ENCODE results near the gene CRTC1. TPM values are rescaled to one million over a fixed set of nuclear protein-coding genes. Genes with fewer than 3 reads are reported as not detected.

Gene CRTC1
- total and polyA plus RNA-seq, 2 of the 13 experiments (the other 11 are each of a cell fraction or from before 2014, with no cell fraction given) = 2.0 to 2.7 TPM

DNA sequence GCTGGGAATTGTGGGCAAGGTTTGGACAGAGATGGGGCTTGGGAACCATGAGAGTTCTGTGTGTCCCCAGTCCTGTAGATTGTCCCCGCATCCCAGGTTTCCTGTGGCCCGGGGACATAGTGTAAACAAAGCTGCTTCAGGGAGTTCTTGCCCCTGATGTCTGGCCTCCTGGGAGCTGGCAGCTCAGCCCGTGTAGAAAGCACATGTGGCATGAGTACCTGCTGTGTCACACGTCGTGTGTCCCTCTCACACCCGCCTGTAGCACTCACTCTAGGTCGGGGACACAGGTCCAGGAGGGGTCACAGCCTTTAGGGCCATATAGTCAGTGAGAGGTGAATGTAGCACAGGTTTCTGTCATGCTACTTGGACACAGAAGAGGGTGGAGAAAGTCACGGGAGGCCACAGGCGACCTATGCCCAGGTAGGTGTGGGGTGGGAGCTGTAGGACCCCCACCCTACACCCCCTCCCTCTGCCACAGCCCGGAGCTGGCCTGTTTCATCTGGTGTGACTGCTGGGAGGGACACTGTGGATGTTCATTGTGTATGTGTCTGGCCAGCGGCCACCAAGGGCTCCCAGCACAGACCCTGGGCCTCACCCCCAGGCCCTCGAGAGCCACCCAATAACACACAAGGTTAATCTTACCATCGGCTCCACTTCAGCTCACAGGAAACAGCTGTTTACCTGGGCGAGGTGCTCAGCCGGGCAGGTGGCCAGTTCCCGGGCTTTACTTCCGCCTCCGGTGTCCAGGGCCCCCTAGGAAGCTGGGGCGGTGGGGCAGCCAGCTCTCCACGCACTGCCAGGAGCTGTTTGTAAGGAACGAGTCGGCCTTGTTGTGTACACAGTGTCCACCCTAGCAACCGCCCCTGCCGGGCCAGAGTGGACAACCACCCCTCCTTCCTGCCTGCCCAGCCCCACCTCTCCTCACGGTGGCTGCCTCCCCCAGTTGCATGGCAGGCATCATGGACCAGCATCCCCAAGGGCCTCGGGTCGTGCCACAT, 57.9 kb downstream of the CRTC1 start (continued):
- TF ChIP-seq, protein P1, sequence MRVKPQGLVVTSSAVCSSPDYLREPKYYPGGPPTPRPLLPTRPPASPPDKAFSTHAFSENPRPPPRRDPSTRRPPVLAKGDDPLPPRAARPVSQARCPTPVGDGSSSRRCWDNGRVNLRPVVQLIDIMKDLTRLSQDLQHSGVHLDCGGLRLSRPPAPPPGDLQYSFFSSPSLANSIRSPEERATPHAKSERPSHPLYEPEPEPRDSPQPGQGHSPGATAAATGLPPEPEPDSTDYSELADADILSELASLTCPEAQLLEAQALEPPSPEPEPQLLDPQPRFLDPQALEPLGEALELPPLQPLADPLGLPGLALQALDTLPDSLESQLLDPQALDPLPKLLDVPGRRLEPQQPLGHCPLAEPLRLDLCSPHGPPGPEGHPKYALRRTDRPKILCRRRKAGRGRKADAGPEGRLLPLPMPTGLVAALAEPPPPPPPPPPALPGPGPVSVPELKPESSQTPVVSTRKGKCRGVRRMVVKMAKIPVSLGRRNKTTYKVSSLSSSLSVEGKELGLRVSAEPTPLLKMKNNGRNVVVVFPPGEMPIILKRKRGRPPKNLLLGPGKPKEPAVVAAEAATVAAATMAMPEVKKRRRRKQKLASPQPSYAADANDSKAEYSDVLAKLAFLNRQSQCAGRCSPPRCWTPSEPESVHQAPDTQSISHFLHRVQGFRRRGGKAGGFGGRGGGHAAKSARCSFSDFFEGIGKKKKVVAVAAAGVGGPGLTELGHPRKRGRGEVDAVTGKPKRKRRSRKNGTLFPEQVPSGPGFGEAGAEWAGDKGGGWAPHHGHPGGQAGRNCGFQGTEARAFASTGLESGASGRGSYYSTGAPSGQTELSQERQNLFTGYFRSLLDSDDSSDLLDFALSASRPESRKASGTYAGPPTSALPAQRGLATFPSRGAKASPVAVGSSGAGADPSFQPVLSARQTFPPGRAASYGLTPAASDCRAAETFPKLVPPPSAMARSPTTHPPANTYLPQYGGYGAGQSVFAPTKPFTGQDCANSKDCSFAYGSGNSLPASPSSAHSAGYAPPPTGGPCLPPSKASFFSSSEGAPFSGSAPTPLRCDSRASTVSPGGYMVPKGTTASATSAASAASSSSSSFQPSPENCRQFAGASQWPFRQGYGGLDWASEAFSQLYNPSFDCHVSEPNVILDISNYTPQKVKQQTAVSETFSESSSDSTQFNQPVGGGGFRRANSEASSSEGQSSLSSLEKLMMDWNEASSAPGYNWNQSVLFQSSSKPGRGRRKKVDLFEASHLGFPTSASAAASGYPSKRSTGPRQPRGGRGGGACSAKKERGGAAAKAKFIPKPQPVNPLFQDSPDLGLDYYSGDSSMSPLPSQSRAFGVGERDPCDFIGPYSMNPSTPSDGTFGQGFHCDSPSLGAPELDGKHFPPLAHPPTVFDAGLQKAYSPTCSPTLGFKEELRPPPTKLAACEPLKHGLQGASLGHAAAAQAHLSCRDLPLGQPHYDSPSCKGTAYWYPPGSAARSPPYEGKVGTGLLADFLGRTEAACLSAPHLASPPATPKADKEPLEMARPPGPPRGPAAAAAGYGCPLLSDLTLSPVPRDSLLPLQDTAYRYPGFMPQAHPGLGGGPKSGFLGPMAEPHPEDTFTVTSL (CRISPR knock-in tag; IDR thresholded peaks at IDR 0.05; ENCODE audit: borderline replicate concordance) = no peak
- TF ChIP-seq HNF4A (CRISPR knock-in tag; IDR thresholded peaks at IDR 0.05) (peak; percentile 26; the same call in 1 of the 2 replicates), FOXK1 (CRISPR knock-in tag; IDR thresholded peaks at IDR 0.05; ENCODE audit: borderline replicate concordance, low read depth) (0 out of 2 replicates have a peak, but pooled peaks have one; percentile 76), ZNF441 (CRISPR knock-in tag; IDR thresholded peaks at IDR 0.05; ENCODE audit: borderline replicate concordance) (no peak; the same call in 1 of the 2 replicates), MTA1 (CRISPR knock-in tag; IDR thresholded peaks at IDR 0.05; ENCODE audit: borderline replicate concordance) (peak; percentile 53; the same call in 1 of the 2 replicates), ARNT (IDR thresholded peaks at IDR 0.05) (no peak), NFE2L2 (IDR thresholded peaks at IDR 0.05; ENCODE audit: low read length) (no peak), NR2C2 (CRISPR knock-in tag; IDR thresholded peaks at IDR 0.05; ENCODE audit: borderline replicate concordance) (peak; percentile 50), GABPB1 (CRISPR knock-in tag; IDR thresholded peaks at IDR 0.05) (peak; percentile 84)
- TF ChIP-seq, protein P2, sequence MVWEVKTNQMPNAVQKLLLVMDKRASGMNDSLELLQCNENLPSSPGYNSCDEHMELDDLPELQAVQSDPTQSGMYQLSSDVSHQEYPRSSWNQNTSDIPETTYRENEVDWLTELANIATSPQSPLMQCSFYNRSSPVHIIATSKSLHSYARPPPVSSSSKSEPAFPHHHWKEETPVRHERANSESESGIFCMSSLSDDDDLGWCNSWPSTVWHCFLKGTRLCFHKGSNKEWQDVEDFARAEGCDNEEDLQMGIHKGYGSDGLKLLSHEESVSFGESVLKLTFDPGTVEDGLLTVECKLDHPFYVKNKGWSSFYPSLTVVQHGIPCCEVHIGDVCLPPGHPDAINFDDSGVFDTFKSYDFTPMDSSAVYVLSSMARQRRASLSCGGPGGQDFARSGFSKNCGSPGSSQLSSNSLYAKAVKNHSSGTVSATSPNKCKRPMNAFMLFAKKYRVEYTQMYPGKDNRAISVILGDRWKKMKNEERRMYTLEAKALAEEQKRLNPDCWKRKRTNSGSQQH (CRISPR knock-in tag; IDR thresholded peaks at IDR 0.05; ENCODE audit: low read depth) = 0 out of 2 replicates have a peak, but pooled peaks have one; percentile 35
- TF ChIP-seq, protein P3, sequence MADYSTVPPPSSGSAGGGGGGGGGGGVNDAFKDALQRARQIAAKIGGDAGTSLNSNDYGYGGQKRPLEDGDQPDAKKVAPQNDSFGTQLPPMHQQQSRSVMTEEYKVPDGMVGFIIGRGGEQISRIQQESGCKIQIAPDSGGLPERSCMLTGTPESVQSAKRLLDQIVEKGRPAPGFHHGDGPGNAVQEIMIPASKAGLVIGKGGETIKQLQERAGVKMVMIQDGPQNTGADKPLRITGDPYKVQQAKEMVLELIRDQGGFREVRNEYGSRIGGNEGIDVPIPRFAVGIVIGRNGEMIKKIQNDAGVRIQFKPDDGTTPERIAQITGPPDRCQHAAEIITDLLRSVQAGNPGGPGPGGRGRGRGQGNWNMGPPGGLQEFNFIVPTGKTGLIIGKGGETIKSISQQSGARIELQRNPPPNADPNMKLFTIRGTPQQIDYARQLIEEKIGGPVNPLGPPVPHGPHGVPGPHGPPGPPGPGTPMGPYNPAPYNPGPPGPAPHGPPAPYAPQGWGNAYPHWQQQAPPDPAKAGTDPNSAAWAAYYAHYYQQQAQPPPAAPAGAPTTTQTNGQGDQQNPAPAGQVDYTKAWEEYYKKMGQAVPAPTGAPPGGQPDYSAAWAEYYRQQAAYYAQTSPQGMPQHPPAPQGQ (CRISPR knock-in tag; IDR thresholded peaks at IDR 0.05; ENCODE audit: borderline replicate concordance) = no peak
- TF ChIP-seq, protein P4, sequence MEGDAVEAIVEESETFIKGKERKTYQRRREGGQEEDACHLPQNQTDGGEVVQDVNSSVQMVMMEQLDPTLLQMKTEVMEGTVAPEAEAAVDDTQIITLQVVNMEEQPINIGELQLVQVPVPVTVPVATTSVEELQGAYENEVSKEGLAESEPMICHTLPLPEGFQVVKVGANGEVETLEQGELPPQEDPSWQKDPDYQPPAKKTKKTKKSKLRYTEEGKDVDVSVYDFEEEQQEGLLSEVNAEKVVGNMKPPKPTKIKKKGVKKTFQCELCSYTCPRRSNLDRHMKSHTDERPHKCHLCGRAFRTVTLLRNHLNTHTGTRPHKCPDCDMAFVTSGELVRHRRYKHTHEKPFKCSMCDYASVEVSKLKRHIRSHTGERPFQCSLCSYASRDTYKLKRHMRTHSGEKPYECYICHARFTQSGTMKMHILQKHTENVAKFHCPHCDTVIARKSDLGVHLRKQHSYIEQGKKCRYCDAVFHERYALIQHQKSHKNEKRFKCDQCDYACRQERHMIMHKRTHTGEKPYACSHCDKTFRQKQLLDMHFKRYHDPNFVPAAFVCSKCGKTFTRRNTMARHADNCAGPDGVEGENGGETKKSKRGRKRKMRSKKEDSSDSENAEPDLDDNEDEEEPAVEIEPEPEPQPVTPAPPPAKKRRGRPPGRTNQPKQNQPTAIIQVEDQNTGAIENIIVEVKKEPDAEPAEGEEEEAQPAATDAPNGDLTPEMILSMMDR (CRISPR knock-in tag; IDR thresholded peaks at IDR 0.05) = peak; percentile 36
- TF ChIP-seq, protein P5, sequence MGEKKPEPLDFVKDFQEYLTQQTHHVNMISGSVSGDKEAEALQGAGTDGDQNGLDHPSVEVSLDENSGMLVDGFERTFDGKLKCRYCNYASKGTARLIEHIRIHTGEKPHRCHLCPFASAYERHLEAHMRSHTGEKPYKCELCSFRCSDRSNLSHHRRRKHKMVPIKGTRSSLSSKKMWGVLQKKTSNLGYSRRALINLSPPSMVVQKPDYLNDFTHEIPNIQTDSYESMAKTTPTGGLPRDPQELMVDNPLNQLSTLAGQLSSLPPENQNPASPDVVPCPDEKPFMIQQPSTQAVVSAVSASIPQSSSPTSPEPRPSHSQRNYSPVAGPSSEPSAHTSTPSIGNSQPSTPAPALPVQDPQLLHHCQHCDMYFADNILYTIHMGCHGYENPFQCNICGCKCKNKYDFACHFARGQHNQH (CRISPR knock-in tag; IDR thresholded peaks at IDR 0.05) = peak; percentile 19; the same call in 1 of the 2 replicates

All from HepG2 (cell line).